ENCODE measurements around the gene CCND2.

Gene CCND2

DNA sequence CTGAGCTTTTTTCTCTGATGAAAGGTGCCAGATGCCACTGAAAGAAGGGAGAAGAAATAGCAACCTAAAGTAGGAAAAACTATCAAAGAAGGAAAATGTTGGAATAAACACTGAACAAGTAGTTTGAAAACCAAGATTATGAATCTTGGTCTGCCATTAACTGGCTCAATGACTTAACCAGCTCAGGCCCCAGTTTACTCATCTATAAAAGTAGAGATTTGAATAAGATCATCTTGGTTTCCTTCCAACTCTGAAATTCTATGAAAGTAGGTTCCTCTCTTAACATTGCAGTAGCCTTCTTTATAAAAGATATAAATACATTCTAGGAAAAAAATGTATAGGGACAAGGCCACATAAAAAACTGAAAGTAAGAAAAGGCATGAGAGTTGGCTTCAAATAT lies 16.1 kb upstream of the CCND2 start:
- no peaks in the 10 kb centered on the region for H3K9me3 ChIP-seq (replicated peaks; ENCODE audit: low read length)
- no peaks in the 10 kb centered on the region for H3K36me3 ChIP-seq (ENCODE audit: insufficient read depth, low read length)
- peaks cover 21% of the 10 kb centered on the region for H3K27me3 ChIP-seq (ENCODE audit: control insufficient read depth, insufficient read depth, low read length)
- H3K4me3 ChIP-seq (ENCODE audit: low read length) = no peak overlapping the region
- no peak overlapping the region for H3K4me2 ChIP-seq (ENCODE audit: low read length)
- H3K4me1 ChIP-seq (ENCODE audit: control insufficient read depth, insufficient read depth, low read length) = no peaks in the 10 kb centered on the region
- H3K9ac ChIP-seq (ENCODE audit: low read depth, low read length) = no peak overlapping the region

DNA sequence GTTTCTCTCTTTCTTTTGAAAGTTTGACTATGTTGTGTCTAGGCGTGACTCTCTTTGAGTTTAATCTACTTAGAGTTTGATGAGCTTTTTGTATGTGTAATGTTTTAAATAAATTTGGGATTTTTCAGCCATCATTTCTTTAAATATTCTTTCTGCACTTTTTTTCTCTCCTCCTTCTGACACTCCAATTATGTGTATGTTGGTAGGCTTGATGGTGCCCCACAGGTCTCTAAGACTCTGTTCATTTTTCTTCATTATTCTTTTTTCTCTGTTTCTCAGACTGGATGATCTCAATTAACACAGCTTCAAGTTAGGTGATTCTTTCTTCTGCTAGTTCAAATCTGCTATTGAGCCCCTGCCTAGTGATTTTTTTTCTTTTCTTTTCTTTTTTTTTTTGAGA lies 14.5 kb upstream of the CCND2 start:
- H3K36me3 ChIP-seq (ENCODE audit: insufficient read depth, low read length) = no peaks in the 10 kb centered on the region
- H3K4me2 ChIP-seq (ENCODE audit: low read length) = no peak overlapping the region
- H3K9ac ChIP-seq (ENCODE audit: low read depth, low read length) = no peak overlapping the region
- H3K4me3 ChIP-seq (ENCODE audit: low read length) = no peak overlapping the region
- no peaks in the 10 kb centered on the region for H3K9me3 ChIP-seq (replicated peaks; ENCODE audit: low read length)
- H3K4me1 ChIP-seq (ENCODE audit: control insufficient read depth, insufficient read depth, low read length) = no peaks in the 10 kb centered on the region
- H3K27me3 ChIP-seq (ENCODE audit: control insufficient read depth, insufficient read depth, low read length) = peaks cover 29% of the 10 kb centered on the region

DNA sequence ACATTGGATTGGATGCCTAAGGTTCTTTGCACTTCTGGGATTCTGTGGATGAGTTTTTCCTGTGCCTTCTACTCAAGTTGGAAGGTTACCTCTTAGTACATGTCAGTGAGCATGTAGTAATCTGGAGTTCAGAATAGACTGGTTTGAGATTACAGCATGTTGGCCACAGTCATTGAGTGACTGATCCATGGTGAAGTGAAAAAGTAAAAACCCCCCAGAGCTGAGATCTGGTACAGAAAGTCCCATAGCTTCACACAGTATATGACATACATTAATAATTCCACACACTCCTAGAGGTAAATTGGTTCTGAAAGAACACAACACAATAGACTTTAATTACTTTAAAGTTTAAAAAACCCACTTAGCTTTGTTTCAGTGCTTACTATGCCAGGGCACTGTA lies 11.9 kb upstream of the CCND2 start:
- H3K4me2 ChIP-seq (ENCODE audit: low read length) = no peak overlapping the region
- H3K9me3 ChIP-seq (replicated peaks; ENCODE audit: low read length) = no peaks in the 10 kb centered on the region
- H3K4me3 ChIP-seq (ENCODE audit: low read length) = no peak overlapping the region
- no peaks in the 10 kb centered on the region for H3K4me1 ChIP-seq (ENCODE audit: control insufficient read depth, insufficient read depth, low read length)
- H3K27me3 ChIP-seq (ENCODE audit: control insufficient read depth, insufficient read depth, low read length) = peaks cover 50% of the 10 kb centered on the region
- no peaks in the 10 kb centered on the region for H3K36me3 ChIP-seq (ENCODE audit: insufficient read depth, low read length)
- H3K9ac ChIP-seq (ENCODE audit: low read depth, low read length) = no peak overlapping the region

DNA sequence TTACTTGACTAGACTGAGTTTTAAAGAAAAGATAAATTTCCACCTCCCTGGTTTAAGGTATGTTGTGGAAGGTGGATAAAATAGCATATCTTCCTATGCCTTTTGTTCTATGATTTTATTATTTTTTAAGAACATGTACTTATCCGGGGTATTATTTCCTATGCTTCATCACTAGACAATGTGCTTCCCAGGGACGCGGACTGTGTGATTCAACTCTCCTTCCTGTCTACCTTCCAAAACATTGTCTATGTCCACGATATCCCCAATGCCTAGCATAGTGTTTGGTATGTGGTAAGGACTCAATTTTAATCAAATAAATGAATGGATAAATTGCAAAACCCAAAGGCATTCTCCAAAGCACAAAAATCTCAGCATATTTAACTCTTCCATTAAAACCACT lies 8.3 kb upstream of the CCND2 start:
- peaks cover 84% of the 10 kb centered on the region for H3K27me3 ChIP-seq (ENCODE audit: control insufficient read depth, insufficient read depth, low read length)
- no peaks in the 10 kb centered on the region for H3K9me3 ChIP-seq (replicated peaks; ENCODE audit: low read length)
- peaks cover 4% of the 10 kb centered on the region for H3K4me1 ChIP-seq (ENCODE audit: control insufficient read depth, insufficient read depth, low read length)
- no peak overlapping the region for H3K4me3 ChIP-seq (ENCODE audit: low read length)
- no peak overlapping the region for H3K9ac ChIP-seq (ENCODE audit: low read depth, low read length)
- no peak overlapping the region for H3K4me2 ChIP-seq (ENCODE audit: low read length)
- H3K36me3 ChIP-seq (ENCODE audit: insufficient read depth, low read length) = no peaks in the 10 kb centered on the region

DNA sequence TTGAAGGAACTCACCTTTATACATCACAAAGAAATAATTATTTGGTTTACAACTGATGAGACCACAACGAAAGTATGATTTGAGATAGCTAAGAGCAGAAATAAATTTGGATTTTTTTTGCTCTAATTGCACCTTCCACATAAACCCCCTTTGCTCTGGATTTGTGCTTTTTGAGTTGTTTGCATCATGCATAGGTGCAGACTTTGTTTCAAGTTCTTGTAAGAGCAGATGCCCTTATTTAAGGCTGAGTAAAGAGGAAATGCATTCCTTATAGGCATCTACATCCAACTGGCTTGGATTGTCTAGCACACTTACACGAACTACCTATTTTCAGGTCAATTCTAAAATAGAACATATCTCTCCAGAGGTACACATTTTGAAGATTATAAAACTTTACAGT lies 6.6 kb upstream of the CCND2 start:
- Histone ChIP-seq H3K27me3 (ENCODE audit: control insufficient read depth, insufficient read depth, low read length) (peaks cover 89% of the 10 kb centered on the region), H3K9ac (ENCODE audit: low read depth, low read length) (no peak overlapping the region)

DNA sequence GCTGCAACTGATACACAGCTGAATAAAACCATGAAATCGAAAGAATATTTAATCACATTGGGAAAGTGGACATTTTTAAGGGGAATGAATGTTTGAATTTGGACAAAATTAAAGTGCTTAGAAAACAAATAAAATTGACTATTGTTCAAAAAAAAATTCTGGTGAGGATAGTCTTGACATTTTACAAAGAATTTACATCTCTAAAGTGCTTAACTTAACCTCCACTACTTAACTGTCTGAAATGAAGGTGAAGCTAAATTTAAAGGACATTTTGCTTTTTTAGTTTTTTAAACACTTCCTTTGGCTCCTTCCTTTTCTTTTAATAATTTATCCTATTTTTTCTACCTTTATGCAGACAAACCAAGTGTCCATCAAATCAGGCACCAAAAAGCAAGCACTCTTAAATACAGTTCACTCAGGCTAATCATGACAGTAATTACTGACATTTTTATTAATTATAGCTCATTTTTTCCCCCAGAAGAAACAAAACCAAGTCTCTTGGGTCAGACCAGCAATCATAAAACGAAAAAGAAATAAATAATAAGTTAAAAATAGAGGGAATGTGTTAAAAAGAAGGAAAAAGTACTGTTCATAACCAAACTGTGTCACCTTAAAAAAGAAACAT lies 5.7 kb upstream of the CCND2 start:
- H3K4me3 ChIP-seq (ENCODE audit: low read length) = no peak overlapping the region
- H3K9me3 ChIP-seq (replicated peaks; ENCODE audit: low read length) = no peaks in the 10 kb centered on the region
- H3K9ac ChIP-seq (ENCODE audit: low read depth, low read length) = no peak overlapping the region
- peaks cover 93% of the 10 kb centered on the region for H3K27me3 ChIP-seq (ENCODE audit: control insufficient read depth, insufficient read depth, low read length)
- H3K4me1 ChIP-seq (ENCODE audit: control insufficient read depth, insufficient read depth, low read length) = peaks cover 21% of the 10 kb centered on the region
- no peaks in the 10 kb centered on the region for H3K36me3 ChIP-seq (ENCODE audit: insufficient read depth, low read length)
- no peak overlapping the region for H3K4me2 ChIP-seq (ENCODE audit: low read length)

More for the DNA sequence above, 6.6 kb upstream of the CCND2 start:
- Histone ChIP-seq H3K4me3 (ENCODE audit: low read length) (no peak overlapping the region), H3K9me3 (replicated peaks; ENCODE audit: low read length) (no peaks in the 10 kb centered on the region), H3K4me1 (ENCODE audit: control insufficient read depth, insufficient read depth, low read length) (peaks cover 13% of the 10 kb centered on the region), H3K4me2 (ENCODE audit: low read length) (no peak overlapping the region), H3K36me3 (ENCODE audit: insufficient read depth, low read length) (no peaks in the 10 kb centered on the region)

DNA sequence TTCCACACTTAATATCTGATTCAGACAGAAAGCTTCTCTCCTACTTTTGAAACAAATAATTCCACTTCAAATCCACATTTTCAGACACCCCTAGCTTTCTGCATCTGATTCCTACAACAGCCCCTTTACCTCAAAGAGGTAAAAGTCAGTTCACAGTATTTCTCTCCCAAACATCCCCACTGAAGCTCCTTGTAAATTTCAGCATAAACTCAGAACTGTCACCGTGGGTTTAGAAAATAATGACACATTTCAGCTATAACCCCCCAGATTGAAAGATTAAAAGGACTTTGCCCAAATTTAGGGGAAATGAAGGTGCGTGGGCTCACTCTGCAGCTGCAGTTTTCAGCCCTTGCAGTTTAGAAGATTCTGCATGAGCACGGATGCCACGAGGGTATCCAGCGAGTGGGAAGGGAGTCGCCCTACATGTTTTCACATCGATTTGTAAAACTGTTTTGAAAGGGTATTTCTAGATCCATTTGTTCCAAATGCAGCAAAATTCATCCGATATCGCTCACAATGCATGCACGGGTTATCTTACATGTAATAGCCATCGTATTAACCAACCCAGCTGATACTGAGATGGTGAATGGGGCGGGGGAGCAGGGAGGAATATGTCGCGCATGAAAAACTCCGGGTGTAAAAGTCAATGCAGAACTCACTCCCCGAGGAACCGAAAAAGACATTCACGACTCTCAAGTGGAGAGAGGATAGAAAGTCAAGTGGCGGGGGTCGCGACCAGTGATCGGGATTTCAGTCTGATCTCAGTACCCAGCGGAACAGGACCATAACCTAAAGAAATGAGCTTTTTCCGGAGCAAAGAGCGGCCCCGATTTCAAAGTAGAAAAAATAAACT lies 5.0 kb upstream of the CCND2 start:
- H3K9me3 ChIP-seq (replicated peaks; ENCODE audit: low read length) = no peaks in the 10 kb centered on the region
- peak overlapping the region; percentile 49 for H3K4me3 ChIP-seq (ENCODE audit: low read length)
- H3K4me1 ChIP-seq (ENCODE audit: control insufficient read depth, insufficient read depth, low read length) = peaks cover 27% of the 10 kb centered on the region
- H3K4me2 ChIP-seq (ENCODE audit: low read length) = peak overlapping the region; percentile 70
- no peaks in the 10 kb centered on the region for H3K36me3 ChIP-seq (ENCODE audit: insufficient read depth, low read length)
- H3K27me3 ChIP-seq (ENCODE audit: control insufficient read depth, insufficient read depth, low read length) = peaks cover 93% of the 10 kb centered on the region
- H3K9ac ChIP-seq (ENCODE audit: low read depth, low read length) = no peak overlapping the region

DNA sequence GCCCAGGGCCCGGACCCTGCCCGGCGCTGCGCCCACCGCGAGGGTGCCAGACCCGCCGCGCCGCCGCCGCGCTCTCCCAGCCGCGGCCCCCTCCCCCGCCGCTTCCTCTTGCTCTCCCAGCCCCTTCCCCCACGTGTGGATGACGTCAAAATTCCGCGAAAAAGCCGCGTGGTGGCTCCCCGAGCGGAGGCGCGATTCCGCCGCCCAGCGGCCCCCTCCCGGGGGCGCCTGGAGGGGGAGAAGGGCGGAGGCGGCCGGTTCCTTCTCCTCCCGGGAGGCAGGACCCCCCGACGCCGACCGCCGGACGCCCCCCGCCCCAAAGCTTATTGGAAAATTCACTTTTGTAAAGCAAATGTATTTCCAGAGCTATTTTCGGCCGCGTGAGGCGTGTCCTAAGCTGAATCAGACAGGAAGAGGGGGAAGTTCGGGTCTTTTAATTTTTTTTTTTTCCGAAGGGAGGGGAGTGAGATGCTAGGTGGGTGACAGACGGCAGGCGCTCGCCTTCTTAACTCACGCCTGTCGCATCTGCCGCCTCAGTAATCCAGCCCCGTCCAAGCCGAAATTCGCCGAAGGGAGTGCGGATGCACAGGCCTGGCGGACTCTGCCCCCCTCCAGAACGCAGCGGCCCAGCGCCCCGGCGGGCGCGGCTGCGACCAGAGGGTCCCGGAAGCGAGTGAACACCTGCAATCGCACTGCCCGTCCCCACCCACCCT lies 4.1 kb upstream of the CCND2 start:
- peak overlapping the region; percentile 41 for H3K4me3 ChIP-seq (ENCODE audit: low read length)

DNA sequence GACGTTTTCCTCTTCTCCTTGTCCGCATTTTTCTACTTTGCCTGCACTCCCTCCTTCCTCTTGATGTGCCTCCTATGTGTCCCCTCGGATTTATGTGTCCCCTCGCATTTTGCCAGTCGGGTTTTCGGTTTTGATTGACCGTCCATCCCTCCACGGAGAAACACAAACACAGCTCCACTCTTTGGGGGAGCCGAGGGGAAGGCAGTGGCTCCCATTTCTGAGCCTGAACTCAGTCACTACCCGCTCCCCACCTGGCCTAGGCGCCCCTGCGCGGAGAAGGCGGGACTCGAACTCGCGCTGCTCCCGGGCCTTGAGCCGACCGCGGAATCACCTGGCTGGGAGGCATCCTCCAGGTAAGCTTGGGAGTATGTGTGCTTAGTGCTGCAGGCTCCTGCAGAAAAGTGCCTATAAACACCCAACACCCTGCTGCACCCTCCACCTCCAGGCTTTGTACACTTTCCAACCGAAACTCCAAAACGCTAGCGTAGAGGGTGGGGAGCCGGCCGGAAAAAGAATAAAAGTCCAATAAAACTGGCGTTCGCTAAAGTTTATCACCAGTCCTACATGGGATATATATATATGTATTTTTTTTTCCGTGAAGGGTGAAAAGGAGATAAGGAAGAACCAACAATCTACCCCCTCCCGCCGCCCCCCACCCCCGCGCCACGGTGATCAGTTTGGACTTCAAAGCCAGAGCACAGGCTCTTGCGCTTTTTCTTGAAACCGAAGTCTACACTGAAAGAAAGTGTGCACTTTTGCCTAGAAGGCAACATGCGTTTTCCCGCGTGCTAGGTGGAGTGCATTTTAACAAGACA lies 3.3 kb upstream of the CCND2 start:
- Histone ChIP-seq H3K9me3 (replicated peaks; ENCODE audit: low read length) (no peaks in the 10 kb centered on the region), H3K9ac (ENCODE audit: low read depth, low read length) (no peak overlapping the region), H3K27me3 (ENCODE audit: control insufficient read depth, insufficient read depth, low read length) (peaks cover 97% of the 10 kb centered on the region), H3K4me1 (ENCODE audit: control insufficient read depth, insufficient read depth, low read length) (peaks cover 38% of the 10 kb centered on the region), H3K4me3 (ENCODE audit: low read length) (no peak overlapping the region), H3K36me3 (ENCODE audit: insufficient read depth, low read length) (no peaks in the 10 kb centered on the region), H3K4me2 (ENCODE audit: low read length) (peak overlapping the region; percentile 77)

More for the DNA sequence above, 4.1 kb upstream of the CCND2 start:
- Histone ChIP-seq H3K4me2 (ENCODE audit: low read length) (peak overlapping the region; percentile 77), H3K9ac (ENCODE audit: low read depth, low read length) (peak overlapping the region; percentile 38), H3K27me3 (ENCODE audit: control insufficient read depth, insufficient read depth, low read length) (peaks cover 97% of the 10 kb centered on the region), H3K36me3 (ENCODE audit: insufficient read depth, low read length) (no peaks in the 10 kb centered on the region), H3K4me1 (ENCODE audit: control insufficient read depth, insufficient read depth, low read length) (peaks cover 35% of the 10 kb centered on the region), H3K9me3 (replicated peaks; ENCODE audit: low read length) (no peaks in the 10 kb centered on the region)

DNA sequence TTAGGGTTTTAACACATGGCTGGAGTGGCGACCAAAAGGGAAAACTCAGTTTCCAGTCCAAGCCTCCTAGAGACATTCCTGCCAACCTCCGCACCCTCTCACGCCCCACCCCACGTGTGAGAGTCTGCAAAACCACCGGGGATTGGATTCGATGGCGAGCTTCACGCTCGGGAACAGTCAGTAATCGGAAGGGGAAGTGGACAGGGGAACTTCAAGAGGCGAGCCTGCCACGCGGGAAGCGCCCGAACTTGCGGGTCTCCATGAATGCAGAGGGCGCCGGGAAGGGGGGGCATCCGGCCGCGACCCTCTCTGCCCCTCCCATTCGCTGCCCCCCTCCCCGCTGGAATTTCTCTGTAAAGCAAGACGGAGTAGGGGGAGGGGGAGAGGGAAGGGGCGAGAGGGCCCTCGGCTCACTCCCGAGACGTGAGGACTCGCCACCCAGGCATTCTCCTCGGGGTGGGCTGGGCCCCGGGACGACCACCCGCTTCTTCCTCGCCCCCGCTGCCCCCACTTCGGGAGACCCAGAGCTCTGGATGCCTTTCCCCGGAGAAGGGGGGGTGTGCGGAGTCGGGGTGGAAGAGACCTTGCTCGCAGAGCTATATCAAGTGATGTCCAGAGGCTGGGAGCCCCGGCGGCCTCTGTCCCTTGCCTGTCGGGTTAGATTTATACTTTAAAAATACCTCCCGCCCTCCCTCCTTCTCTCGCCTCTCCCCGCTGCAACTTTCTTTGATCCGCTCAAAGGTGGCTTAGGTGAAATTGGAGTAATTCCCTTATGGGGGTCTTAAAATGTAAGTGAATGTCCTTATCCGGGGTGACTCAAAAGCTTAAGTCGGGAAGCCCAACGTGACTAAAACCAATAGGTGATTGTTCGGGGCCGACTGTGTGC lies 2.5 kb upstream of the CCND2 start:
- no peak overlapping the region for H3K9ac ChIP-seq (ENCODE audit: low read depth, low read length)

More for the DNA sequence above, 2.5 kb upstream of the CCND2 start:
- peaks cover 38% of the 10 kb centered on the region for H3K4me1 ChIP-seq (ENCODE audit: control insufficient read depth, insufficient read depth, low read length)
- H3K4me3 ChIP-seq (ENCODE audit: low read length) = peak overlapping the region; percentile 55
- H3K27me3 ChIP-seq (ENCODE audit: control insufficient read depth, insufficient read depth, low read length) = peaks cover 96% of the 10 kb centered on the region
- H3K36me3 ChIP-seq (ENCODE audit: insufficient read depth, low read length) = no peaks in the 10 kb centered on the region
- no peaks in the 10 kb centered on the region for H3K9me3 ChIP-seq (replicated peaks; ENCODE audit: low read length)
- H3K4me2 ChIP-seq (ENCODE audit: low read length) = peak overlapping the region; percentile 70
